ENCODE results near the gene CLEC4G.

The CLEC4G gene

DNA sequence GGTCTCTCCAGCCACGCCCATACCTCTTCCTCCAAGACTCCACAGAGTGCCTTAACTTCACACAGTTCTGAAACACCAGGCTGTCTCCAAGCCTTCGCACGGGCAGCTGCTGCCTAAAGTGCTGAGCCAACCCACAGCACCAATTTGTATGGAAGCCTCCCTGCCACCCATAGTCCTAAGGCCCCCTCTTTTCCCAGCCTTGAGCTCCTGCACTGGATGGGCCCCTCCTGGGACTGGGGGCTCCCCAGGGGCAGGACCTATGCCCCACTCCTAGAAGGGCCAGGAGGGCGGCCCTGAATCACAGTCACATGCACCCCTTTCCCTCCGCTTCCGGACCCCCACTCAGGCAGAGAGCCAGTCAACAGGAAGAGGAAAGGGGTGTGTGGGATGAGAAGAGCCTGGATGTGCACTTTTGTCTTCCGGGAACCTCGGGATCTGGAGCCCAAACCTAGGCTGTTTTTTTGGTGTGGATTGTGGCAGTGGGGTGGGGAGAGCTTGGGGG, 24.9 kb downstream of the CLEC4G start:
- no peak overlapping the region for H3K4me2 ChIP-seq (ENCODE audit: low read depth, low read length, poor library complexity, severe bottlenecking)
- no peaks in the 10 kb centered on the region for H3K9me3 ChIP-seq (ENCODE audit: insufficient read depth, low read length)
- no peak overlapping the region for H3K4me3 ChIP-seq (ENCODE audit: insufficient read depth, low read length, poor library complexity, severe bottlenecking)
- no peak for TF ChIP-seq EZH2phosphoT487 (conservative IDR thresholded peaks at IDR 0.05; ENCODE audit: low read length)
- TF ChIP-seq, protein P1, sequence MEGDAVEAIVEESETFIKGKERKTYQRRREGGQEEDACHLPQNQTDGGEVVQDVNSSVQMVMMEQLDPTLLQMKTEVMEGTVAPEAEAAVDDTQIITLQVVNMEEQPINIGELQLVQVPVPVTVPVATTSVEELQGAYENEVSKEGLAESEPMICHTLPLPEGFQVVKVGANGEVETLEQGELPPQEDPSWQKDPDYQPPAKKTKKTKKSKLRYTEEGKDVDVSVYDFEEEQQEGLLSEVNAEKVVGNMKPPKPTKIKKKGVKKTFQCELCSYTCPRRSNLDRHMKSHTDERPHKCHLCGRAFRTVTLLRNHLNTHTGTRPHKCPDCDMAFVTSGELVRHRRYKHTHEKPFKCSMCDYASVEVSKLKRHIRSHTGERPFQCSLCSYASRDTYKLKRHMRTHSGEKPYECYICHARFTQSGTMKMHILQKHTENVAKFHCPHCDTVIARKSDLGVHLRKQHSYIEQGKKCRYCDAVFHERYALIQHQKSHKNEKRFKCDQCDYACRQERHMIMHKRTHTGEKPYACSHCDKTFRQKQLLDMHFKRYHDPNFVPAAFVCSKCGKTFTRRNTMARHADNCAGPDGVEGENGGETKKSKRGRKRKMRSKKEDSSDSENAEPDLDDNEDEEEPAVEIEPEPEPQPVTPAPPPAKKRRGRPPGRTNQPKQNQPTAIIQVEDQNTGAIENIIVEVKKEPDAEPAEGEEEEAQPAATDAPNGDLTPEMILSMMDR (IDR thresholded peaks at IDR 0.05; ENCODE audit: insufficient read depth, low read length, poor library complexity, severe bottlenecking): no peak
- H3K36me3 ChIP-seq (ENCODE audit: low read length): no peaks in the 10 kb centered on the region
- H3F3A ChIP-seq (ENCODE audit: insufficient read depth): no peaks in the 10 kb centered on the region
- no peaks in the 10 kb centered on the region for H3K27me3 ChIP-seq (ENCODE audit: low read length)
- no peaks in the 10 kb centered on the region for H3K9me2 ChIP-seq (replicated peaks; ENCODE audit: insufficient read depth, low read length)
- H3K27ac ChIP-seq (ENCODE audit: low read depth, low read length): no peak overlapping the region
- H3K9ac ChIP-seq (ENCODE audit: low read length): no peak overlapping the region
- no peak overlapping the region for H2AFZ ChIP-seq (ENCODE audit: low read depth, low read length, severe bottlenecking)
- no peaks in the 10 kb centered on the region for H3K79me2 ChIP-seq (ENCODE audit: insufficient read depth, low read length)
- H4K20me1 ChIP-seq (ENCODE audit: low read depth, low read length): no peaks in the 10 kb centered on the region

DNA sequence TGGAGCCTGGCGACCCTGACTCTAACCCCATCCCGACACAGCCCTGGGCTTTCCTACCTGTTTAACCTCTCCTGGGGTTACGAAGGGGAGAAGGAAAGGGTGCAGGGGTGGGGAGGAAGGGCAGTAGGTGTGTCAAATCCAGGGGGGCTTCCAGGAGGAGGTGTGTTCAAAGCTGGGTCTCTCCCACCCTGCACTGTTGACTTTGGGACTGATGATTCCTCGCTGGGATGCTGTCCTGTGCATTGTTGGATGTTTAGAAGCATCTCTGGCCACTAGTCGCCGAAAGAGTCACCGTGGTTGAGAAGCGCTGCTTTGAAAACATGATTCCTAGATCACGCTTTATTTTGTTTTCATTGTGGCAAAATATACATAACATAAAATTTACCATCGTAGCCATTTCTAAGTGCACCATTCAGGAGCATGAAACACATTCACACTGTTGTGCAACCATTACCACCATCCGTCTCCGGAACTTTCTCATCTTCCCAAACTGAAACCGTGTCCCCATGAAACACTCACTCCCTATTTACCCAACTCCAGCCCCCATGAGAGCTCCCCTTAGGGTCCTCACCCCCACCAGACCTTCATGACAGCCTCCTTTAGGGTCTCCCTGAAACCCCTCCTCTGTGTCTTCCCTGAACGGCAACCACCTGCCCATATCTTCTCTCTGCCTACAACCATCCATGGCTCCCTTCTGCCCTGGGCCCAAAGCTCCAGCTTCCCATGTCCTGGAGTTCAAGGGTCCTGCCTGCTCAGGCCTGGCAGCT, 25.5 kb downstream of the CLEC4G start:
- TF ChIP-seq, protein P1 (IDR thresholded peaks at IDR 0.05; ENCODE audit: insufficient read depth, low read length, poor library complexity, severe bottlenecking): no peak
- TF ChIP-seq EZH2phosphoT487 (conservative IDR thresholded peaks at IDR 0.05; ENCODE audit: low read length): no peak

GRCh38 chr19:7705387-7706187, 26.3 kb downstream of the CLEC4G start:
- no peak overlapping the region for H3K4me2 ChIP-seq (ENCODE audit: low read depth, low read length, poor library complexity, severe bottlenecking)

More for the DNA sequence above, 25.5 kb downstream of the CLEC4G start:
- H3K4me3 ChIP-seq (ENCODE audit: insufficient read depth, low read length, poor library complexity, severe bottlenecking): no peak overlapping the region
- H4K20me1 ChIP-seq (ENCODE audit: low read depth, low read length): no peaks in the 10 kb centered on the region
- H3K9me2 ChIP-seq (replicated peaks; ENCODE audit: insufficient read depth, low read length): no peaks in the 10 kb centered on the region
- no peaks in the 10 kb centered on the region for H3K79me2 ChIP-seq (ENCODE audit: insufficient read depth, low read length)
- H3F3A ChIP-seq (ENCODE audit: insufficient read depth): no peaks in the 10 kb centered on the region
- no peak overlapping the region for H3K9ac ChIP-seq (ENCODE audit: low read length)
- H3K36me3 ChIP-seq (ENCODE audit: low read length): no peaks in the 10 kb centered on the region
- no peak overlapping the region for H3K27ac ChIP-seq (ENCODE audit: low read depth, low read length)
- H3K9me3 ChIP-seq (ENCODE audit: insufficient read depth, low read length): no peaks in the 10 kb centered on the region
- no peak overlapping the region for H2AFZ ChIP-seq (ENCODE audit: low read depth, low read length, severe bottlenecking)
- no peak overlapping the region for H3K4me2 ChIP-seq (ENCODE audit: low read depth, low read length, poor library complexity, severe bottlenecking)
- H3K27me3 ChIP-seq (ENCODE audit: low read length): no peaks in the 10 kb centered on the region

More at GRCh38 chr19:7705387-7706187, 26.3 kb downstream of the CLEC4G start:
- H3K9ac ChIP-seq (ENCODE audit: low read length): no peak overlapping the region
- H2AFZ ChIP-seq (ENCODE audit: low read depth, low read length, severe bottlenecking): no peak overlapping the region
- no peak overlapping the region for H3K27ac ChIP-seq (ENCODE audit: low read depth, low read length)
- H3K4me3 ChIP-seq (ENCODE audit: insufficient read depth, low read length, poor library complexity, severe bottlenecking): no peak overlapping the region
- no peaks in the 10 kb centered on the region for H3F3A ChIP-seq (ENCODE audit: insufficient read depth)
- TF ChIP-seq, protein P1 (IDR thresholded peaks at IDR 0.05; ENCODE audit: insufficient read depth, low read length, poor library complexity, severe bottlenecking): no peak
- no peak for TF ChIP-seq EZH2phosphoT487 (conservative IDR thresholded peaks at IDR 0.05; ENCODE audit: low read length)
- no peaks in the 10 kb centered on the region for H3K79me2 ChIP-seq (ENCODE audit: insufficient read depth, low read length)
- H3K9me3 ChIP-seq (ENCODE audit: insufficient read depth, low read length): no peaks in the 10 kb centered on the region
- H3K9me2 ChIP-seq (replicated peaks; ENCODE audit: insufficient read depth, low read length): no peaks in the 10 kb centered on the region
- no peaks in the 10 kb centered on the region for H3K27me3 ChIP-seq (ENCODE audit: low read length)
- H4K20me1 ChIP-seq (ENCODE audit: low read depth, low read length): no peaks in the 10 kb centered on the region
- H3K36me3 ChIP-seq (ENCODE audit: low read length): no peaks in the 10 kb centered on the region

Measured in SU-DHL-6 (cell line).